H1 (cell line): ENCODE measurements around the gene RGL1. TPM values are rescaled to one million over a fixed set of nuclear protein-coding genes. Genes with fewer than 3 reads are reported as not detected.

Experiments
- CTCF ChIA-PET: fragments of 300-600 bp; sonication (Branson Sonifier 250); formaldehyde crosslinking; loops from one replicate; lab custom pipeline; 2021; ENCODE audit not compliant: partially characterized antibody; lab: Charles Lee
- POLR2A ChIA-PET: fragments of 300-600 bp; sonication (Branson Sonifier 250); formaldehyde crosslinking; loops from one replicate; lab custom pipeline; 2021; ENCODE audit warnings: inconsistent platforms; ENCODE audit not compliant: partially characterized antibody; lab: Charles Lee
- DNase-seq, 2 experiments: peaks; one replicate each; pipeline versions ENCODE4 v3.0.0 to v3.0.0-alpha.2; 2010 to 2022; ENCODE audit warnings: low spot score in 2 of 2, low read depth in 1 of 2, mixed read lengths in 1 of 2
- FAIRE-seq: peaks from 2 replicates; lab custom pipeline; 2011; peaks lifted over from hg19 to GRCh38; lab: Jason Lieb, UNC
- H2AFZ ChIP-seq: 2 replicates; pipeline ENCODE4 v1.8.1; 2012; ENCODE audit warnings: low read length, inconsistent platforms
- H2AK5ac ChIP-seq: 2 replicates; pipeline ENCODE4 v1.6.1; 2013; ENCODE audit warnings: low read depth, low read length
- H2BK120ac ChIP-seq: replicated peaks from 2 replicates; pipeline ENCODE3; 2013; ENCODE audit warnings: low read depth, low read length, inconsistent platforms
- H2BK12ac ChIP-seq: 2 replicates; pipeline ENCODE4 v1.6.1; 2013; ENCODE audit warnings: low read depth, low read length
- H2BK15ac ChIP-seq: 2 replicates; pipeline ENCODE4 v1.6.1; 2013; ENCODE audit warnings: low read length
- H2BK20ac ChIP-seq: 2 replicates; pipeline ENCODE4 v1.6.1; 2013; ENCODE audit warnings: low read length
- H2BK5ac ChIP-seq: 2 replicates; pipeline ENCODE4 v1.6.1; 2013; ENCODE audit warnings: low read depth, low read length
- H3K14ac ChIP-seq: 2 replicates; pipeline ENCODE4 v1.6.1; 2013; ENCODE audit warnings: inconsistent platforms; ENCODE audit not compliant: insufficient read length
- H3K18ac ChIP-seq: 2 replicates; pipeline ENCODE4 v1.6.1; 2013; ENCODE audit warnings: low read length; ENCODE audit errors: extremely low read depth
- H3K23ac ChIP-seq: 2 replicates; pipeline ENCODE4 v1.6.1; 2013; ENCODE audit warnings: inconsistent platforms; ENCODE audit not compliant: insufficient read length
- H3K23me2 ChIP-seq: 2 replicates; pipeline ENCODE4 v1.6.1; 2013; ENCODE audit warnings: low read depth, low read length
- H3K27ac ChIP-seq: 2 replicates; pipeline ENCODE4 v1.6.1; 2011; ENCODE audit warnings: low read depth, low read length, inconsistent platforms
- H3K27me3 ChIP-seq, 4 experiments: replicated peaks in 1 of 4; 1 replicate in 1 of 4; 2 replicates in 3 of 4; pipeline versions ENCODE4 v1.6.1 to v1.8.1; 2011 to 2013; ENCODE audit warnings: low read length in 3 of 4, mild to moderate bottlenecking in 3 of 4, inconsistent platforms in 2 of 4, mixed read lengths in 2 of 4, moderate library complexity in 1 of 4; ENCODE audit not compliant: control insufficient read depth in 3 of 4, insufficient read depth in 3 of 4; ENCODE audit errors: extremely low read depth in 1 of 4
- H3K36me3 ChIP-seq, 4 experiments: 2 replicates each; pipeline versions ENCODE4 v1.6.1 to v1.8.1; 2011 to 2013; ENCODE audit warnings: mild to moderate bottlenecking in 4 of 4, low read length in 3 of 4, moderate library complexity in 2 of 4, control low read depth in 1 of 4, inconsistent platforms in 1 of 4; ENCODE audit not compliant: insufficient read depth in 4 of 4, control insufficient read depth in 2 of 4
- H3K4ac ChIP-seq: replicated peaks from 2 replicates; pipeline ENCODE3; 2013; ENCODE audit warnings: low read length, low read depth, mixed read lengths, inconsistent platforms; ENCODE audit not compliant: insufficient read length
- H3K4me1 ChIP-seq, 4 experiments: replicated peaks in 1 of 4; 1 replicate in 1 of 4; 2 replicates in 3 of 4; pipeline versions ENCODE4 v1.6.1 to v1.8.1; 2011 to 2013; ENCODE audit warnings: low read length in 3 of 4, inconsistent platforms in 2 of 4, mixed read lengths in 1 of 4; ENCODE audit not compliant: insufficient read depth in 4 of 4, control insufficient read depth in 3 of 4
- H3K4me2 ChIP-seq, 2 experiments: 2 replicates each; pipeline versions ENCODE4 v1.6.1 to v1.8.1; 2011 to 2013; ENCODE audit warnings: low read depth in 2 of 2, low read length in 2 of 2, control low read depth in 1 of 2, inconsistent platforms in 1 of 2, mild to moderate bottlenecking in 1 of 2; ENCODE audit not compliant: insufficient read depth in 1 of 2
- H3K4me3 ChIP-seq, 4 experiments: fragments of 200-600, 300-600 bp in 1 of 4; sonication (generic), shearing (Covaris generic), sonication (Bioruptor Twin) in 1 of 4; 2 replicates each; pipeline versions ENCODE4 v1.5.1 to v1.8.1; 2011 to 2016; ENCODE audit warnings: low read length in 4 of 4, low read depth in 3 of 4, control low read depth in 2 of 4, inconsistent platforms in 2 of 4, mild to moderate bottlenecking in 2 of 4, mixed read lengths in 1 of 4, moderate library complexity in 1 of 4; ENCODE audit not compliant: insufficient read depth in 2 of 4; ENCODE audit errors: extremely low read depth in 1 of 4
- H3K56ac ChIP-seq: replicated peaks from 2 replicates; pipeline ENCODE3; 2013; ENCODE audit warnings: low read depth, mild to moderate bottlenecking, mixed read lengths, low read length, inconsistent platforms; ENCODE audit not compliant: insufficient read length
- H3K79me1 ChIP-seq: 2 replicates; pipeline ENCODE4 v1.6.1; 2013; ENCODE audit warnings: low read depth, low read length, control low read depth
- H3K79me2 ChIP-seq, 2 experiments: 2 replicates each; pipeline versions ENCODE4 v1.6.1 to v1.8.1; 2012 to 2013; ENCODE audit warnings: low read length in 2 of 2, mild to moderate bottlenecking in 2 of 2, inconsistent platforms in 1 of 2; ENCODE audit not compliant: insufficient read depth in 2 of 2, control insufficient read depth in 1 of 2
- H3K9ac ChIP-seq, 4 experiments: replicated peaks in 1 of 4; 1 replicate in 1 of 4; 2 replicates in 3 of 4; pipeline versions ENCODE4 v1.6.1 to v1.8.1; 2011 to 2013; ENCODE audit warnings: low read depth in 3 of 4, low read length in 3 of 4, control low read depth in 2 of 4, mild to moderate bottlenecking in 2 of 4, moderate library complexity in 2 of 4, inconsistent platforms in 1 of 4; ENCODE audit errors: extremely low read depth in 1 of 4
- H3K9me3 ChIP-seq, 2 experiments: 2 replicates each; pipeline versions ENCODE4 v1.6.1 to v1.8.1; 2012 to 2013; ENCODE audit warnings: mild to moderate bottlenecking in 2 of 2, moderate library complexity in 2 of 2, control low read depth in 1 of 2, inconsistent platforms in 1 of 2, low read depth in 1 of 2, low read length in 1 of 2, mixed read lengths in 1 of 2; ENCODE audit not compliant: insufficient read depth in 2 of 2
- H4K20me1 ChIP-seq, 2 experiments: replicated peaks in 1 of 2; 2 replicates each; pipeline versions ENCODE3 to v1.8.1; 2011 to 2013; ENCODE audit warnings: inconsistent platforms in 2 of 2, low read length in 2 of 2, mild to moderate bottlenecking in 1 of 2; ENCODE audit not compliant: insufficient read depth in 2 of 2, control insufficient read depth in 1 of 2
- H4K5ac ChIP-seq: 2 replicates; pipeline ENCODE4 v1.6.1; 2013; ENCODE audit warnings: low read length, low read depth, mixed read lengths, inconsistent platforms; ENCODE audit not compliant: insufficient read length
- H4K8ac ChIP-seq: 2 replicates; pipeline ENCODE4 v1.8.0; 2013; ENCODE audit warnings: mild to moderate bottlenecking, moderate library complexity, low read length, inconsistent platforms; ENCODE audit not compliant: insufficient read depth; ENCODE audit errors: extremely low read depth
- H4K91ac ChIP-seq: replicated peaks from 2 replicates; pipeline ENCODE3; 2013; ENCODE audit warnings: low read length, mixed read lengths, inconsistent platforms; ENCODE audit not compliant: insufficient read length
- CHD2 ChIP-seq: IDR thresholded peaks from 2 replicates; pipeline ENCODE4 v1.6.1; 2012; ENCODE audit warnings: low read length, improper control_type of control experiment
- GTF2F1 ChIP-seq: IDR thresholded peaks from 2 replicates; pipeline ENCODE4 v1.6.1; 2012; ENCODE audit warnings: low read depth, low read length, improper control_type of control experiment, borderline replicate concordance
- JUN ChIP-seq: IDR thresholded peaks from 2 replicates; pipeline ENCODE4 v1.6.1; 2011; ENCODE audit warnings: low read depth, mild to moderate bottlenecking, improper control_type of control experiment, low read length
- MAX ChIP-seq: IDR thresholded peaks from 2 replicates; pipeline ENCODE4 v1.6.1; 2012; ENCODE audit warnings: inconsistent platforms
- RBBP5 ChIP-seq: IDR thresholded peaks from 2 replicates; pipeline ENCODE4 v1.7.1; 2012; ENCODE audit warnings: low read depth, mild to moderate bottlenecking, inconsistent platforms, low read length, moderate library complexity, borderline replicate concordance
- SIN3A ChIP-seq, 2 experiments: IDR thresholded peaks in 1 of 2; conservative IDR thresholded peaks in 1 of 2; 2 replicates each; pipeline ENCODE4 v1.6.1; 2011 to 2012; ENCODE audit warnings: low read length in 2 of 2, improper control_type of control experiment in 1 of 2, low read depth in 1 of 2, mild to moderate bottlenecking in 1 of 2
- SIRT6 ChIP-seq: IDR thresholded peaks from one replicate; pipeline ENCODE4 v1.7.1; 2012; ENCODE audit warnings: low read length, inconsistent platforms
- SIX5 ChIP-seq: IDR thresholded peaks from 2 replicates; pipeline ENCODE4 v1.6.1; 2011; ENCODE audit warnings: mild to moderate bottlenecking, low read depth, low read length
- TCF12 ChIP-seq: IDR thresholded peaks from 2 replicates; pipeline ENCODE4 v1.6.1; 2011; ENCODE audit warnings: low read depth, mild to moderate bottlenecking, low read length
- USF2 ChIP-seq: IDR thresholded peaks from 2 replicates; pipeline ENCODE4 v1.6.1; 2011; ENCODE audit warnings: low read length, improper control_type of control experiment
- WGBS, 2 experiments: shearing (Covaris generic) in 1 of 2; methylation state at CpG; one replicate each; pipeline versions ENCODE4 v1.1.6 to v1.1.7; 2013 to 2015; ENCODE audit warnings: low lambda C conversion rate in 2 of 2, mixed read lengths in 2 of 2, inconsistent platforms in 1 of 2, low coverage in 1 of 2, missing lambda C conversion rate in 1 of 2; ENCODE audit not compliant: insufficient replicate concordance in 2 of 2, insufficient coverage in 1 of 2, insufficient read length in 1 of 2; ENCODE audit errors: extremely low coverage in 1 of 2, missing lambda C conversion rate in 1 of 2; 5-methylcytosine and 5-hydroxymethylcytosine counted together
- polyA plus RNA-seq, 7 experiments: library from polyadenylated mRNA; depleted of rRNA in 3 of 7; stranded (reverse) in 5 of 7; unstranded in 2 of 7; fragments of >200 nt in 5 of 7; fragments of 200-250 nt in 2 of 7; gene quantifications; 1 replicate in 5 of 7; 2 replicates in 1 of 7; 4 replicates in 1 of 7; pipeline versions ENCODE4 v1.2.1 to v1.2.3, GENCODE V29; 2011 to 2013; ENCODE audit warnings: missing spikeins in 2 of 7, mixed read lengths in 2 of 7
- total RNA-seq: library from RNA; stranded (reverse); fragmentation: NEBNext Ultra II Directional; extraction: Animal tissue kit (Norgen Biotek cat#: 25700); gene quantifications from 2 replicates; pipeline ENCODE4 v1.2.1, GENCODE V29; 2021

RGL1 gene
- total and polyA plus RNA-seq, 2 of the 8 experiments (the other 6 are each of a cell fraction or from before 2014, with no cell fraction given), result 0.98 to 2.4 TPM

- H4K20me1 ChIP-seq, result no peaks in the 10 kb centered on the region
- H3K56ac ChIP-seq, result no peak overlapping the region
- H2BK20ac ChIP-seq, result no peak overlapping the region
- no peak overlapping the region for H3K27ac ChIP-seq
- no peak overlapping the region for H4K91ac ChIP-seq
- no peak overlapping the region for H3K4ac ChIP-seq
- H3K18ac ChIP-seq, result no peak overlapping the region
- H3K4me2 ChIP-seq, result no peak overlapping the region
- no peak overlapping the region for H3K4me3 ChIP-seq
- no peak overlapping the region for H3K14ac ChIP-seq
- H4K8ac ChIP-seq, result no peak overlapping the region; the same call in 1 of the 2 replicates
- H3K79me2 ChIP-seq, result no peaks in the 10 kb centered on the region
- H2BK120ac ChIP-seq, result no peak overlapping the region
- H3K79me1 ChIP-seq, result no peaks in the 10 kb centered on the region
- FAIRE-seq (no peak), DNase-seq (no peak)
- H2AK5ac ChIP-seq, result no peak overlapping the region
- H3K23me2 ChIP-seq, result no peaks in the 10 kb centered on the region
- TF ChIP-seq SIRT6 (no peak), JUN (no peak), SIX5 (no peak), MAX (no peak), GTF2F1 (no peak), SIN3A (conservative IDR thresholded peaks at IDR 0.05 in 1 of 2, IDR thresholded peaks at IDR 0.05 in 1 of 2; ENCODE audit: low read depth in 1 of 2, low read length in 2 of 2) (no peak), RBBP5 (no peak), USF2 (no peak), TCF12 (no peak), CHD2 (no peak)
- TF ChIP-seq, all 59 proteins: peak for 0
- H4K5ac ChIP-seq, result no peak overlapping the region
- no peak overlapping the region for H2BK12ac ChIP-seq
- no peak overlapping the region for H2BK15ac ChIP-seq
- no peak overlapping the region for H3K23ac ChIP-seq
- no peak overlapping the region for H3K9ac ChIP-seq
- 89% methylated on average over 2 of the region's 2 CpGs; no CpG with 5 or more reads in 1 of the 2 experiments for WGBS, 2 experiments
- peaks cover 0 to 1% (median 0%) of the 10 kb centered on the region in 4 experiments; a peak in 1 of 7 replicates for H3K27me3 ChIP-seq
- H2AFZ ChIP-seq, result no peak overlapping the region
- POLR2A ChIA-PET, result interaction anchor here (0.8 to 0.9 kb wide), 2 partner anchors 8 to 23 kb away, joined by 3 read pairs; no protein-coding TSS in a partner anchor
- no peaks in the 10 kb centered on the region for H3K4me1 ChIP-seq
- H3K36me3 ChIP-seq, result no peaks in the 10 kb centered on the region
- H2BK5ac ChIP-seq, result no peak overlapping the region
- no peaks in the 10 kb centered on the region for H3K9me3 ChIP-seq
- CTCF ChIA-PET, result interaction anchor here (0.9 to 1.6 kb wide), 2 partner anchors 21 to 967 kb away, joined by 3 read pairs; no protein-coding TSS in a partner anchor
Measured at GRCh38 chr1:183838221-183838620, 33.3 kb downstream of the RGL1 start.
